ENCODE measurements around the gene GLI1. TPM values are rescaled to one million over a fixed set of nuclear protein-coding genes. Genes with fewer than 3 reads are reported as not detected.

Gene GLI1
- total and polyA plus RNA-seq, 2 of the 13 experiments (the other 11 are each of a cell fraction or from before 2014, with no cell fraction given), result 0.09 to 0.20 TPM

DNA sequence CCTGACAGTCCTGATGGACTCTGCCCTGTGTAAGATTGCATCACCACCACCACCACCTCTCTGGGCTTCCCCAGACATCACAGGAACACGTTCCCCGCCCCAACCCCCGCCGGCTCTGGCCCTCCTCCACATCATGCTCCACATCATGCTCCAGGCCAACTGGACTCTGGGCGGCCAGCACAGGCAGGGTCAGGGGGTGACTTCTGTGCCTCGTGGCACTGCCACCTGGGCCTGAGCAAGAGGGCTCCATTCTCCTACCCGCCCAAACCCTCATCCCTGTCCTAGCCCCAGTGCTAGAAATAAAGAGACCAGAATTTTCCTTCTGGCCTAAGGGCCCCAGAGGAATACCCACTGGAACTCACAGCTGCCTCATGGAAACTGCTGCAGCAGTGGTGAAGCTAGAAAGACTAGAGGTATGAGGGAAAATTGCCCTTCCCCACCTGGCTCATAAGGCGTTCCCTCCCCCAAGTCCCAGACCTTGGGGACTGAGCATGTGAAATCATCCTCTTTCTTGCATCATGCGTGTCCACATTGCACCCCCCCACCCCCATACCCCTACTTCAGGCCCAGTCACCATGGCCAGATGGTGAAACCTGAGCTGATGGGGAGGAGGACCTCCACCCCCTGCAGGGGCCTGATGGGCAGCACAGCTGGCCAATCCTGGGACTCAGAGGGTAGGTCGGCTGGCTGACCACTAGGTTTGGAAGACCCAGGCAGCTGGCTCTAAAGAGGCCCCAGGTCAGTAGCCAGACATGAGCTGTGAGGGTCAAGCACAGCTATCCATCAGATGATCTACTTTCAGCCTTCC, 4.8 kb upstream of the GLI1 start, which contains the start of gene INHBE (continued):
- TF ChIP-seq, protein P1, sequence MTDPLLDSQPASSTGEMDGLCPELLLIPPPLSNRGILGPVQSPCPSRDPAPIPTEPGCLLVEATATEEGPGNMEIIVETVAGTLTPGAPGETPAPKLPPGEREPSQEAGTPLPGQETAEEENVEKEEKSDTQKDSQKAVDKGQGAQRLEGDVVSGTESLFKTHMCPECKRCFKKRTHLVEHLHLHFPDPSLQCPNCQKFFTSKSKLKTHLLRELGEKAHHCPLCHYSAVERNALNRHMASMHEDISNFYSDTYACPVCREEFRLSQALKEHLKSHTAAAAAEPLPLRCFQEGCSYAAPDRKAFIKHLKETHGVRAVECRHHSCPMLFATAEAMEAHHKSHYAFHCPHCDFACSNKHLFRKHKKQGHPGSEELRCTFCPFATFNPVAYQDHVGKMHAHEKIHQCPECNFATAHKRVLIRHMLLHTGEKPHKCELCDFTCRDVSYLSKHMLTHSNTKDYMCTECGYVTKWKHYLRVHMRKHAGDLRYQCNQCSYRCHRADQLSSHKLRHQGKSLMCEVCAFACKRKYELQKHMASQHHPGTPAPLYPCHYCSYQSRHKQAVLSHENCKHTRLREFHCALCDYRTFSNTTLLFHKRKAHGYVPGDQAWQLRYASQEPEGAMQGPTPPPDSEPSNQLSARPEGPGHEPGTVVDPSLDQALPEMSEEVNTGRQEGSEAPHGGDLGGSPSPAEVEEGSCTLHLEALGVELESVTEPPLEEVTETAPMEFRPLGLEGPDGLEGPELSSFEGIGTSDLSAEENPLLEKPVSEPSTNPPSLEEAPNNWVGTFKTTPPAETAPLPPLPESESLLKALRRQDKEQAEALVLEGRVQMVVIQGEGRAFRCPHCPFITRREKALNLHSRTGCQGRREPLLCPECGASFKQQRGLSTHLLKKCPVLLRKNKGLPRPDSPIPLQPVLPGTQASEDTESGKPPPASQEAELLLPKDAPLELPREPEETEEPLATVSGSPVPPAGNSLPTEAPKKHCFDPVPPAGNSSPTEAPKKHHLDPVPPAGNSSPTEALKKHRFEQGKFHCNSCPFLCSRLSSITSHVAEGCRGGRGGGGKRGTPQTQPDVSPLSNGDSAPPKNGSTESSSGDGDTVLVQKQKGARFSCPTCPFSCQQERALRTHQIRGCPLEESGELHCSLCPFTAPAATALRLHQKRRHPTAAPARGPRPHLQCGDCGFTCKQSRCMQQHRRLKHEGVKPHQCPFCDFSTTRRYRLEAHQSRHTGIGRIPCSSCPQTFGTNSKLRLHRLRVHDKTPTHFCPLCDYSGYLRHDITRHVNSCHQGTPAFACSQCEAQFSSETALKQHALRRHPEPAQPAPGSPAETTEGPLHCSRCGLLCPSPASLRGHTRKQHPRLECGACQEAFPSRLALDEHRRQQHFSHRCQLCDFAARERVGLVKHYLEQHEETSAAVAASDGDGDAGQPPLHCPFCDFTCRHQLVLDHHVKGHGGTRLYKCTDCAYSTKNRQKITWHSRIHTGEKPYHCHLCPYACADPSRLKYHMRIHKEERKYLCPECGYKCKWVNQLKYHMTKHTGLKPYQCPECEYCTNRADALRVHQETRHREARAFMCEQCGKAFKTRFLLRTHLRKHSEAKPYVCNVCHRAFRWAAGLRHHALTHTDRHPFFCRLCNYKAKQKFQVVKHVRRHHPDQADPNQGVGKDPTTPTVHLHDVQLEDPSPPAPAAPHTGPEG (CRISPR knock-in tag; IDR thresholded peaks at IDR 0.05), result no peak
- TF ChIP-seq FOSL2 (CRISPR knock-in tag; IDR thresholded peaks at IDR 0.05), result peak; percentile 78
- TF ChIP-seq PHF21A (CRISPR knock-in tag; IDR thresholded peaks at IDR 0.05), result peak; percentile 90
- TF ChIP-seq GLMP (CRISPR knock-in tag; IDR thresholded peaks at IDR 0.05; ENCODE audit: borderline replicate concordance), result no peak
- TF ChIP-seq ZNF33A (CRISPR knock-in tag; IDR thresholded peaks at IDR 0.05; ENCODE audit: borderline replicate concordance), result no peak
- no peak; the same call in 1 of the 2 replicates for TF ChIP-seq RELA (CRISPR knock-in tag; IDR thresholded peaks at IDR 0.05)
- TF ChIP-seq KLF12 (CRISPR knock-in tag; IDR thresholded peaks at IDR 0.05; ENCODE audit: borderline replicate concordance), result no peak
- peak; percentile 94 for TF ChIP-seq ESRRA (CRISPR knock-in tag; IDR thresholded peaks at IDR 0.05; ENCODE audit: low read depth)
- no peak for TF ChIP-seq ZNF704 (CRISPR knock-in tag; IDR thresholded peaks at IDR 0.05; ENCODE audit: borderline replicate concordance)
- no peak for TF ChIP-seq MTF2 (CRISPR knock-in tag; IDR thresholded peaks at IDR 0.05; ENCODE audit: borderline replicate concordance)
- TF ChIP-seq KDM1A (CRISPR knock-in tag; IDR thresholded peaks at IDR 0.05), result peak; percentile 75; the same call in 1 of the 2 replicates
- TF ChIP-seq, protein P2, sequence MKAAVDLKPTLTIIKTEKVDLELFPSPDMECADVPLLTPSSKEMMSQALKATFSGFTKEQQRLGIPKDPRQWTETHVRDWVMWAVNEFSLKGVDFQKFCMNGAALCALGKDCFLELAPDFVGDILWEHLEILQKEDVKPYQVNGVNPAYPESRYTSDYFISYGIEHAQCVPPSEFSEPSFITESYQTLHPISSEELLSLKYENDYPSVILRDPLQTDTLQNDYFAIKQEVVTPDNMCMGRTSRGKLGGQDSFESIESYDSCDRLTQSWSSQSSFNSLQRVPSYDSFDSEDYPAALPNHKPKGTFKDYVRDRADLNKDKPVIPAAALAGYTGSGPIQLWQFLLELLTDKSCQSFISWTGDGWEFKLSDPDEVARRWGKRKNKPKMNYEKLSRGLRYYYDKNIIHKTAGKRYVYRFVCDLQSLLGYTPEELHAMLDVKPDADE (CRISPR knock-in tag; IDR thresholded peaks at IDR 0.05), result no peak
- TF ChIP-seq MTERF4 (CRISPR knock-in tag; IDR thresholded peaks at IDR 0.05), result no peak
- no peak for TF ChIP-seq ZBTB8A (CRISPR knock-in tag; IDR thresholded peaks at IDR 0.05; ENCODE audit: borderline replicate concordance, low read depth)

Data from HepG2 (cell line).